Stimulated activated CD4-positive, alpha-beta T cell treated with anti-CD3 and anti-CD28 coated beads, Interleukin-2, amount 100 ng/mL, for 24 hours (primary cell): Measurements from ENCODE around the gene ST3GAL6.
A peak's percentile ranks its signal among the peaks of the same experiment; 100 is the strongest.

Source experiments
- DNase-seq, 2 donors: peaks; one replicate each; pipeline ENCODE4 v3.0.0-alpha.2; 2020

The ST3GAL6 gene

GRCh38 chr3:98763076-98763475, at the start of gene ST3GAL6:
TSS of gene ST3GAL6 (plus strand) at chr3:98763340. CDS start at chr3:98768441, 5,101 bp downstream.
- no peak for DNase-seq

GRCh38 chr3:98713984-98714383, 49.2 kb upstream of the ST3GAL6 start:
- no peak for DNase-seq

- DNase-seq: no peak
Observed at GRCh38 chr3:98717584-98717983, 45.6 kb upstream of the ST3GAL6 start.

GRCh38 chr3:98718730-98719129, 44.4 kb upstream of the ST3GAL6 start:
- no peak for DNase-seq

GRCh38 chr3:98721776-98722175, 41.4 kb upstream of the ST3GAL6 start:
- DNase-seq: no peak

- DNase-seq: no peak
Observed at GRCh38 chr3:98722389-98722788, 40.8 kb upstream of the ST3GAL6 start.

- DNase-seq: no peak
Observed at GRCh38 chr3:98725352-98725751, 37.8 kb upstream of the ST3GAL6 start.

DNA sequence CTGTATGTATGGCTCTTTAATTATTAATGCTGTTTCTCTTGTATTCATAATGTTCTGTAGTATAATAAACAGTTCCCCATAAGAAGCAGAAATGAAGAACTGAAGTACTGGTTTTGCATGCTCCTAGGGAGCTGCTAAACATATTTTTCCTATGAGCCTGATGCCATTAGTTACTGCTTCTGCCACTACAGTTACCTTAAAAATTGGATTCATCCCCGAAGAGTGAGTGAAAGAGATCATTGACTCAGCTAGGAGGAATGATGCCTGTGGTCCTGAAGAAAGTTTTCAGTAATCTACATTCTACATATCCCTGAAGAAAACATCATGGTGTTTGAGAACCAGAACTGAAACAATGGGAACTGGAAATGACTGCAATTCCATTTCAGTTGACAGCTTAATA, 37.1 kb upstream of the ST3GAL6 start:
- no peak for DNase-seq

- no peak for DNase-seq
Observed at GRCh38 chr3:98727638-98728037, 35.5 kb upstream of the ST3GAL6 start.

- no peak for DNase-seq
Observed at GRCh38 chr3:98728672-98729071, 34.5 kb upstream of the ST3GAL6 start.

- DNase-seq: no peak
Observed at GRCh38 chr3:98730338-98730737, 32.8 kb upstream of the ST3GAL6 start.

DNA sequence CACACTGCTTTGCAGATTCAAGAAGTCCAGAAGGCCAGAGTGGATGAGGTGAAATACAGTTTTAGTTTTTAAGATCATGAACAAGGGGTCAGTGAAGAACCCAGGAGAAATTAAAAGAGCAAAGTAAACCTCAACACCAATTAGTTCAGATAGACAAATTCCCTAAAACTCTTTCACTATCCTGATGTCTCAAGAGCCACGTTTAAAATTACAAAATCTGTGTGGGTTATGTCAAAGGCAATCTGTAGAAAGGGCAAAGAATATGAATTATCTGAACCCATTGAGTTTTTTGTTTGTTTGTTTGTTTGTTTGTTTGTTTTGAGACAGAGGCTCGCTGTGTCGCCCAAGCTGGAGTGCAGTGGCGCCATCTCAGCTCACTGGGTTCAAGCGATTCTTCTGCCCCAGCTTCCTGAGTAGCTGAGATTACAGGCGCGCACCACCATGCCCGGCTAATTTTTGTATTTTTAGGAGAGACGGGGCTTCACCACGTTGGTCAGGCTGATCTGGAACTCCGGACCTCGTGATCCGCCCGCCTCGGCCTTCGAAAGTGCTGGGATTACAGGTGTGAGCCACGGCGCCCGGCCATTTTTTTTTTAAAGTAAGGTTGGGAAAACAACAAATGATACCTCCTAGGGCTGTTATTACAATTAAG, 32.1 kb upstream of the ST3GAL6 start:
- no peak for DNase-seq

DNA sequence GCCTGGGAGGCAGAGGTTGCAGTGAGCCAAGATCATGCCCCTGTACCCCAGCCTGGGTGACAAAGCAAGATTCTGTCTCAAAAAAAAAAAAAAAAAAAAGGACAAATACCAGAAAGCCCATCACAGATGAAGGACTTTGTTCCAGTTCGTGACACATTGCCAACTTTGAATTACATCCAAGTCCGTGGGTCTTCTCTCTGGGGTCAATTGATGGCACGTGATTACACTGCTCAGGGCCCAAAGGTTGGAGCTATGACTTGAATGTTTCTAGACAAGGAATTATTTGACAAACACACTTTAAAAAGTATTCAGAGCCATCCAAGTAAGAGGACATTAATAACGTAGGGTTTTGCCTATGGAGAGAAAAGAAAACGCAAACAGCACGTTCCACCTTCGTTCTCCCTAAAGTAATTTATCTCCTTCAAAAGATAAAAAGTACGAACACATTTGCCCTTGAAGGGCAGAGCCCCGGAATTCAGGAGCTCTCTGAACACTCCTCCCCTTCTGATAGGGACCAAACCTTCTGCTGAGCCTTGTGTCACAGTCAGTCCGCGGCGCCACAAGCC, 31.3 kb upstream of the ST3GAL6 start:
- no peak for DNase-seq

DNA sequence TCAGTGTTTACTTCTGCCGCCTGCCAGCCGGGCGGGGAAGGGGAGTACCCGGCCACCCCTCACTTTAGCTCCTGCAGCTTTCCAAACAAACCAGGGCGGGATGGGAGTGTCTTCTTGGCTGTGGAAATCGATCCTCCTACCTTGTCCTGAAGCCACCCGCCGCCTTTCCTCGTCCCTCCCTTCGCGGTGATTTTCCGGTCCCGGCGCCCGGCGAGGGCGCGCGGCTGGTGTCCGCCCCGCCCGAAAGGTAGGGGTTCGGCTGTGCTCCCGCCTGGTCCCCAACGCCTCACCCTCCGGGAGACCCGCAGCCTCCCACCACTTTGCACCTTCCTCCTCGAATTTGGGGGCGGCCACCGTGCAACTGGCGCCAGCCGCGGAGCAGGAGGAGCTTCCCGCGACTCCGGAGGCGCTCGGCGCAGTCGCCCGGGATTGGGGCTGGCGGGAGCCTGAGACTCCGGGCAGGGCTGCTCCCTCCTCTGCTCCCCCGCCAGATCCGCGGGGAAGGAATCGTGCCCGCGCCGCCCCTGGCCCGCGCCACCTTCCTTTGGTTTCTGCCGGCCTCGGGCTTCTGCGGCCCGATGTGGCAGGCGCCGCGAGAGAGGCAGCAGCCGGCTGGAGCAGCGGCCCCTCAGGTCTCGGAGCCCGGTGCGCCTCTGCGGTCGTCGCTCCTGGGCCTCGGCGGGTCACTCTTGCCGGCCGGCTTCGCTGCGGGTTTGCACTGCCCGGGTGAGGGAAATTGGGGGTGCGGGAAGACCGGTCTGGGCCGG, 30.7 kb upstream of the ST3GAL6 start:
- peak in 1 of 2 donors; percentile 24 for DNase-seq

DNA sequence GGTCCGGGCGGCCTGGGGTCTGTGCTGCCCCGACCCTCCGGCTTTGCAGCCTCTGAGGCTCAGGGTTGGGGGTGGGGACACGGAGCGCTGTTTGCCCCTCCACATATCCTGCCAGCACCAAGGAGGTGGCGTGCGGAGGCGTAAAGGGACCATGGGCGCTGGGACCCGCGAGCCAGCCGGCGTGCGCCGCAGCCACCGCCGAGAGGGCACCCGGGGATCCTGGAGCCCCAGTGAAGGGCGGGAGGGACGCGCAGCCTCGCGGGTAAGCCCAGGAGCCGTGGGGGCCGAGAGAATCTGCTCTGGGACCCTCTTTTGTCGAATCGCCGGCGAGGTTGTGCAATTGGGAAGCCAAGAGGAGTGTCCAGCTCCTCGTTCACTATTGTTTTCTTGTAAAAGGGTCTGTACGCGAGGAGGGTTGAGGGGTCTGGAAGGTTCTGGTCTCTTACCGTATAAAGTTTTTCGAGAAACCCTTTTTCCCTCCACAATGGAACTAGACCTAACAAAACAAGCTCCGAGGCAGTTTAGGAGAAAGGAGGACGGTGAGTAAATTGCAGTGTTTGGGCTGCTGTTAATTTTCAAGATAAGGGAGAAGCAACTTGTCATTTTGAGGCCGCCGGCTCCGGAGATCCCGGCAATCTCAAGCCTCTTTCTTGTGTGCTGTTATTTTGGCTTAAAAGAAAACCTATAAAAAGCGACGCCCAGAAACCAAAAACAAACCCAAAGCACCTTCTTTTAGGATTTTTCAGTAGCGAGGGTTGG, 29.9 kb upstream of the ST3GAL6 start:
- DNase-seq: peak in 1 of 2 donors; percentile 27

DNA sequence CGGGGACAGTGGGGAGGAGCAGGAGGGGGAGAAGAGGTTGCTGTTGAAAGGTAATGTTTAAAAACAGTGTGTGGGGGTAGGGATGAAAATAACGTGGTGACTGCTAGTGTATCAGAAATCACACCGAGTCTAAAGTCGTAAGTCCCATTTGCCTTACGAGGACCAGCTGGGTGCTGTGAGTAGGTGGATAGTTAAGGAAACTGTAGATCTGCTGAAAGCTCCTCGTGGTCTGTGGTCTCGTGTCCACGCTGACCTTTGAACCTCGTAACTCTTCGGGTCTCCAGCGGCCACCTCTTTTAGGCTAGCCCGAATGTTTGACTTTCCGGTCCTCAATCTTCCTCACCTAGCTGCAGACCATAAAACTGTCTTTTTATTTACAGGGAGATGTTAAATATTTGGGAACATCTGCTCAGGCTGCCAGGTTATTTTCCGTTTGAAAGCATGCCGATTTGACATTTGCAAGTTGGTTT, 29.3 kb upstream of the ST3GAL6 start:
- no peak for DNase-seq

DNA sequence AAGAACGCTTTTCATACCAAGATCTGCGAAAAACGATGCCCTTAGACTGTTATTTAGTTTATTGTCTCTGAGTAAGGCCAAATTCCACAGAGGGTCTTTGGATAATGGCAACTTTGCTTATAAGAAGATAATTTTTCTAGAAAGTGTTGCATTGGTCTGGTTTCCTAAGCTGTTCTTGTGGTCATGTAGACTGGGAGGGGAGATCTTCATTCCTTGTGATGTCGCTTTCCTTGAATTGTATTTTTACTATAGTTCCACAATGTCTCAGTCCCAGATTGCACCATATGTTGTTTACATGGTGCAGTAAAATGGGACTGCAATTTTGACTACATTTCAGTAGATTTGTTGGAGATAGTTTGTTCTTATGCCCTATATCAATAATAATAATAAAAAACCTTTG, 28.8 kb upstream of the ST3GAL6 start:
- DNase-seq: no peak

- DNase-seq: no peak
Observed at GRCh38 chr3:98734735-98735134, 28.4 kb upstream of the ST3GAL6 start.

DNA sequence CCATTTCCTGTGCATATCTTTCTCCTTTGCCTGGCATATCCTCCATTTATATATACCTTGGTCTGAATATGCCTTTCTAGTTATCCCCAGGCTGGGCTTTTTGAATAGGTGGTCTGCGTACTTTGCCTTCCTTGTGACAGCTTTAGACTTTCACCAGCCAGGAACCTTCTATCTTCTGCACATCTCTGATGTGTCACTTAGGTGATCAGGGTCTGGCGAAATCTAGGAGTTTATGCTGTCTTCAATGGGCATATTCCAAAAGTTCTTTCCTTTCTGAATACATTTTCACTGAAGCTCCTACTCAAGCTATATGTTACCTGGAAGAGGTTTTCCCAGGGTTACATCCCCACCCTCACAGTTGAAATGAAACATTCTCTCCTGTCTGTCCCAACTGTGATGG, 27.8 kb upstream of the ST3GAL6 start:
- no peak for DNase-seq

DNA sequence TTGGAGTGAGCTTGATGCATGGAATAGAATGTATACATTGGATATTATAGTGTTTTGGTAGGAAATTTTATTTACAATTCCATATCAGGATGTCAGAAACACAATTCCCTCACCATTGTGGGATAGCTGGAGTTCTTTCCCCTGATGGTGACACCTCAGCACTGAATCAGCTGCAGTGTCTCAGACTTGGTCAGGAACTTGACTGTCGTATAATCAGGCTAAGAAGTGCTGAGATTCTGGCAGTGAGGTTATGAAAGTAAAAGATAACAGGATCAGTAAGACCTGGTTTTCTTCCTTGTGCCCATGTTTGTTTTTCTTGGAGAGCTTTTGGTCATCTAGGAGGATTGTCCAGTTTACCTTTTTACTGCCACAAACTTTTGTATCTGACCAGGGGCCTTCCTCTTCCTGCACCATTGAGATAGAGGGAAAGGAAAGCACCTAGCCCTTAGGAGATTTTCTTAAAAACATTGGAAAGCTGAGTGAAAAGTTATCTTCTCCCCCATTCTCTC, 27.3 kb upstream of the ST3GAL6 start:
- DNase-seq: no peak

GRCh38 chr3:98737301-98737700, 25.8 kb upstream of the ST3GAL6 start:
- DNase-seq: no peak

DNA sequence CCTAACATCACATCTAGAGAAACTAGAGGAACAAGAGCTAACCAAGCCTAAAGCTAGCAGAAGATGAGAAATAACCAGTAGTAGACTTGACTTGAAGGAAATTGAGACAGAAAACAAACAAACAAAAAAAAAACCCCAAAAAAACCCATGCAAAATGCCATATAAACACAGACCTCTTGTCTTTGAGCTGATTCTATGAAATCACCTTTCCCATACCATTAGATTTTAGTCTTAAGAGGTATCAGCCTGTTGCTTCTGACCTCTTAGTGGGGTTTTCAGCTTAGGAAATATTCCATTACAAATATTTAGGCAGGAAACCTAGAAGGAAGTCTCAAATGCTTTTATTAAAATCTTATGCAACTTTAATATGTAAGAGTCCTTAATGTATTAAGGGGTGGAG, 23.9 kb upstream of the ST3GAL6 start:
- DNase-seq: no peak

DNA sequence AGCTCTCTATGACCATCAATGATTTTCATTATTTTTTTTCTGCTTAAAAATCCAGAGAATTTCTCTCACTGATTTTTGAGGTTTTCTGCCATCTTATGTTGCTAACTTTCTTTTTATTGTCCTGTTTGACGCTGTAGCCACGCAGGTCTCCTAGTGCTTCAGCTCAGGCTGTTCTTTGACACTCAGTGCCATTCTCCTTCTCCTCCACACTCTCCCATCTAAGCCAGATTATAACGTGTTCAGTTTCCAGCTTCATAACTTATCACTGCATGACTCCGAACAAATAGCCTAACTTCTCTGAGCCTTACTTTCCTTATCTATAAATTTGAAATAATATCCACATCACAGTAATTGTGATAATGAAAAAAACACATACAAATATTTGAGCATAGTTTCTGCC, 22.8 kb upstream of the ST3GAL6 start:
- DNase-seq: no peak
